Endometrial microvascular endothelial cells (primary cell): Measurements from ENCODE around the gene TAF3. TPM values are rescaled to one million over a fixed set of nuclear protein-coding genes. Genes with fewer than 3 reads are reported as not detected.

Source experiments
- in situ Hi-C: cut with HindIII; loops from 2 replicates; pipeline ENCODE4 v1.10.0; 2017; ENCODE audit warnings: low sequenced_read_pairs, low pct_unique_long_range_greater_than_20kb; ENCODE audit errors: inconsistent ontology term
- total RNA-seq: library from RNA; depleted of rRNA; stranded (reverse); fragments of >200 nt; gene quantifications from one replicate; pipeline ENCODE4 v1.2.3, GENCODE V29; 2015; ENCODE audit errors: inconsistent ontology term

Gene TAF3
- total RNA-seq, 1 donor from 2014 or later = 2.3 TPM

DNA sequence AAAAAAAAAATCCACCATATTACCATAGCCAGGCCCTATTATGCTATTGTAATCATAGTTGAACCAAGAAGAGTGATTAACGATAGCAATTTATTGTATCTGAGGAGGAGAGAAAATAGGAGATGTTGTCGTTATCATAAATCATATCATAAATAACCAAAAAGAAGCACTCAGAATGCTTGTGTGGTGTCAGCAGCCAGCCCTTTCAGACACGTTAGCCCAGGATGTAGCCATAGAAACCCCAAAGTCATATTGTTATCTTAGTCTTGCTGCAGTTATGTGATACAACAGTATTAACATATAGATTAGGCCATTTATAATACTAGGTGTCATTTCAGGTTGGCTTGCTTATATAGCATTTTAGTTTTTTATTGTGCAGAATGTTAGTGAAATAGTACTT lies 134.0 kb downstream of the TAF3 start:
- in situ Hi-C loops = no loop called here

GRCh38 chr10:7953447-7953846 lies 135.1 kb downstream of the TAF3 start:
- in situ Hi-C loops = no loop called here

- in situ Hi-C loops = no loop called here
These were observed 137.1 kb downstream of the TAF3 start for GRCh38 chr10:7955446-7955845.

GRCh38 chr10:7956508-7956907 lies 138.2 kb downstream of the TAF3 start:
- in situ Hi-C loops = no loop called here

- in situ Hi-C loops = no loop called here
These were observed 139.3 kb downstream of the TAF3 start for GRCh38 chr10:7957591-7957990.

- in situ Hi-C loops = no loop called here
These were observed 140.1 kb downstream of the TAF3 start for GRCh38 chr10:7958442-7958841.

- in situ Hi-C loops = no loop called here
These were observed 141.8 kb downstream of the TAF3 start for GRCh38 chr10:7960108-7960507.

DNA sequence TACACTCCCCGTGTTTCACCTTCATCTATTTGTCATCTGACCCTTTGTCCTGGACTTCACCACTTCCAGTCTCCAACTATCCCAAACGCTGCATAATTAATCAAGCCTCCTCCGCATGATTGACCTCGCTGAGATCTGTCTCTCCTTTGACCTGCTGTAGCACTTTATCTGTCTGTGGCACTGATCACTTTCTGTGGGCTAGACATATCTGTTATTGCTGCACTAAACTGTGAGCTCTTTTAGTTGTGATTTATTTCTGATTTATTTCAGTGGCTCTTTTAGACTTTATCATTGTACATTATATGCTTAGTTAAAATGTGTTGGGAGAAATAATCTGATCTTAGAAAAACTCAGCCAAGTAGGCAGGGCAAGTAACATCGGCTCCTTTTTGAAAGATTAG lies 144.3 kb downstream of the TAF3 start:
- in situ Hi-C loops = no loop called here

DNA sequence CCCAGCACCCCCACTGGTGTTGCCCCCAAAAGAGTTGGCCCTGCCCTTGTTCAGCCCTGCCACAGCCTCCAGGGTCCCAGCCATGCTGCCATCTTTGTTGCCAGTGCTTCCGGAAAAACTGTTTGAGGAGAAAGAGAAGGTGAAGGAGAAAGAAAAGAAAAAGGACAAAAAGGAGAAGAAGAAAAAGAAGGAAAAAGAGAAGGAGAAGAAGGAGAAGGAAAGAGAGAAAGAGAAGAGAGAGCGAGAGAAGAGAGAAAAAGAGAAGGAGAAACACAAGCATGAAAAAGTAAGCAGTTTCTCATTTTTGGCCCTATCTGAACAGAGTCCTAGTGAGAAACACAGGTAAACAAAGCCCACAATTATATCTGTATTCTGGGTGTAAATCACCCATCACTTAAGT lies 147.2 kb downstream of the TAF3 start:
- in situ Hi-C loops = no loop called here

DNA sequence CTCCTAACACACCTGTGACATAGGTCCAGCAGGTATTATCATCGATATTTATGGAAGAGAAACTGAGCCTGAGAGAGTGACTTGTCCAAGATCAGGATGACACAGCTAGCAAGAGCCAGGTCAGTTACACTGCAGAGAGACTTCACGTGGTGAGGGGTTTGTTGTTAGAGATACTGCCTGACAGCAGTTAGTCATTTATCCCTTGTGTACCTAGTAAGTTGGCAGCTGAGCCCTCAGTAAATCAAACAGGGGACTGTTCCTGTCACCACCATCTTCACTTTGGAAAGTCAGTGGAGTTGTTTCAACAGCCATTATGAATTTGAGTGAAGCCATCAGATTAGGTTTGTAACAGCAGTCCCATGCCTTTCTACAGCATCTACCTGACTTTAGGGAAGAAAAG lies 148.7 kb downstream of the TAF3 start:
- in situ Hi-C loops = no loop called here

DNA sequence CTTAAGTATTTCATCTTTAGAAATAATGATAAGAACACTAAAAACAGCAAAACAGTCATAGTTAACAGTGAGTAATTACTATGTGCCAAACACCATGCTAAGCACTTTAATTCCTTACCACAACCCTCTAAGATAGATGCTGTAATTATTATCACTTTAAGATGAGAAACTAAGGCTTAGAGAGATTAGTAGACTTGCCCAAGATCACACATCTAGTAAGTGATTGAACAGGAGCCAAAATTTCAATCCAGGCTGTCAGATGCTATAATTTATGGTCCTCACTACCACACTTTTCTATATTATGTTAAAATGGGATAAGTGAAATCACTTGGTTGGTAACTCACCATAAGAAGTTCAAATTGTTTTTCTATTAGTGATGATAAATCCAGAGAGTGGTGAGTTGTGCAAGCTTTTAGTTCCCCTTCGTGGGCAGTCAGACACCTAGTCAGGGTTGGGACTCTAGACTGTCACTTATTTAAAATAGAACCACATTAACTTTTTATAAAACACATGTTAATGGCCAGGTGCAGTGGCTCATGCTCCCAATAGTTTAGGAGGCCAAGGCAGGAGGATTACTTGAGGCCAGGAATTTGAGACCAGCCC lies 150.3 kb downstream of the TAF3 start:
- in situ Hi-C loops = no loop called here

DNA sequence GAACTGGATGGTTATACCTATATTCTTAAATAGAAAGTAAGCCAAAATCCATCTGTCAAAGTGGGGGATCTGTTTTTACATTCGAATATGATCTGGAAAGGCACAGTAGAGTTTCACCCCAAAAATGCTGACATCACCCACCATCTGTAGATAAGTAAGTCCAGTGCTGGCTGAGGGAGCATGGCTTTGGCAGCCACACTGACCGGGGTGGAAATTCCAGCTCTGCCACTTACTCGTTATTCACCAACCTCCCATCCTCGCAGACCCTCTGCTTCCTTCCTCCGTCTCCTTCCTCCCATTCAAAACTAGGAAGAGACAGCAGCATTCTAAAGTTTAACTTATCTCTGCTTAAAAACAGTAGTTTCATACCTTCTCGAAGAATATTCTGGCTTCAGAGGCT lies 151.3 kb downstream of the TAF3 start:
- in situ Hi-C loops = no loop called here

DNA sequence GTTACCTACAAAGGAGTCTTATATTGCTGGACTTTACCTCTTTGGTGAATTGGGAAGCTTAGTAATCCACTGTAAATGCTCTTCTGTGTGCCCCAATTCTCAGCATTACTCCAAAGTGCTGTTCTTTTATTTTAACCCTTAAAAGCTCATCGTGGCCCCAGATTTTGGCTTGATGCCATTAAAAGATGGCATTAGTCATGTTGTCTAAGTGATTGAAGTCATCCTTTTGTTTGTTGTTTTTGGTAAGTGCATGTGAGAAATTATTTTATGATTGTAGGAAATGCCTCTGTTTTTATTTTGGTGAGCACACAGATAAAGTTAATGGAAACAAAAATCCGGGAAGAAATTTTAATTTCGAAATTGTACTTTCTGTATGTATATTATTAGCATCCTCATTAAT lies 153.6 kb downstream of the TAF3 start:
- in situ Hi-C loops = no loop called here

DNA sequence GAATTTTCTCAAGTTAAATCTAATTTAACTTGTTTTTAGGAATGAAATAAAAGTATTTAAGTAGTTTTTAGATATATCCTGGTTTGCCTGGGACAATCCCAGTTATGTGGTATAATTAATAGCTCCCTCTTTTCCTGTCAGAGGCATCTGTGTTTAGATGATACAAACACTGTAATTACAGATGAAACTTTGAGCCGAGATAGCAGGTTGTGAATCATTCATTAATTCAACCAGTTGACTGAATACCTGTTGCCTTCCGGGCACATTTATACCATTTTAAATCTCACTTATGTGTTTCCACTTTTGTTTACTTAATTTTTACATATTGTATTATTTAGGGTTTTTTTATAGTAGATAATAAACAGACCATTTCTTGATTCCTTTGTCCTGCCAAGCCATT lies 154.1 kb downstream of the TAF3 start:
- in situ Hi-C loops = no loop called here

DNA sequence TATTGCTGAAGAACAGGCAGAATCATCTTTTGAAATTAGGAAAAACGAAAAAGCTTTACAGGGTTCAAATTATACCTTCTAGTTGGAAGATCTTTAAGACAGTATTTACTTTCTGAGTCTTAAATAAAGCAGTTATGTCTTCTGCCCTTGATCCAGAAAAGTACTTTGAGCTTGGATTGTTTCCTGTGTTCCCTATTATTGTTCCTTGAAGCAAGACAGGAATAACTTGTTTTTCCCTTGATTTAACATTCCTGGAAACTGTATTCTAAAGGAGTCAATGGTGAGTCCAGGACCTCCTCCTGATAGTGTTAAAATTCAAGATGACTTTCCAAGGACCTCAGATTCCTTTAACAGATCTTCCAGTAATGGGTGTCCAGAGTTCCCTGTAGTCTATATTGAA lies 161.9 kb downstream of the TAF3 start:
- in situ Hi-C loops = no loop called here

DNA sequence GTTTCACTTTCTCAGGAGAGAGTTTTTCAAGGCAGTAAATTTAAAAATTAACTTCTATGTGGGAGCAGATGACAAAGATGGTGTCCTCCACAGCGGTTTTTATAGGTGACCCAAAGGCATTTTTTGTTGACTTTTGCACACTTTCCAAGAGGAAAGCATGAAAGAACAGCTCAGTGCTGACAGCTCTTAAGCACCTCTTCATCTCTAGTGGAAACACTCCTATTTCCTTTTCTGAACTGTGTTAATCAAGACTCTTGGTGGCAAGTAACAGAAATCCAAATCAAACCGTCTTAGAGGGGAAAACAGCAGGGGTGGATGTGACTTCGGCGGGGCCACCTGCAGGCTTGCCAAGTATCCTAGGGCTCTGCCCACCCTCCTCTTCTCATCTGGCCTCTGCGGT lies 164.4 kb downstream of the TAF3 start:
- in situ Hi-C loops = no loop called here

DNA sequence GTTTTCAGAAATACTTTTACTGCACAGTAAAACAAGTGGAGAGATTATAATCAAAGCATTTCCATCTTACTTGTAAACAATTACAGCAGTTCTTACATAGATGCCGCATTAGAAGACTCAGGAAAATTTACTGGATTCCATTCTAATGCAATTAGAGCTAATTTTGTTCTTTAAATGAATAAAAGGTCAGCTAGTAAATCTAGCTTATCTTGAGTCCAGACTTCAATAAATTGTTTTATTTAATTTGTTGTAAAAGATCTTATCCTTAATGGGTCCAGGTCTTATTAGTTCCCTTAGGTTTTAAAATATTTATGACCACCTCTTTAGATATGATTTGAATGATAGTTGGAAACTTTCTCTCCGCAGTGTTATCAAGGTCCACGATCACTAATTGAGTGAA lies 166.0 kb downstream of the TAF3 start:
- in situ Hi-C loops = no loop called here

DNA sequence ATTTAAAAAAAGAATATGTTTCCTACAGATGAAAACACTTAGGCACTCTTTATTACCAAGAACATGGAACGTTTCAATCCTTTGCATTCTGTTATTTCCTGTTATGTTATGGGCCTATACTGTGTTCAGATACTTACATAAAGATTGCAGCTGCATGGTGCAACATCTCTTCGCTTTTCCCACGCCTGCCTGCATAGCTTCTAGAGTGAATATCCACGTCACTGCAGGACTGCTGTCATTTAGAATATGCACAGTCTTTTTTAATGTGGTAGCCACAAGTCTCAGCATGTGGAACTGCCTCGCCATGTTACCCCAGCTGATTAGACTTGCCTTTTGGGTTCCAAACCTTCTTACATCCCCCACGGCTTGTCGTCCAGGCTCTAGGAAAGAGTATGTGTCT lies 166.6 kb downstream of the TAF3 start:
- in situ Hi-C loops = no loop called here

GRCh38 chr10:7986851-7987250 lies 168.5 kb downstream of the TAF3 start:
- in situ Hi-C loops = no loop called here

GRCh38 chr10:7988989-7989388 lies 170.7 kb downstream of the TAF3 start:
- in situ Hi-C loops = no loop called here

DNA sequence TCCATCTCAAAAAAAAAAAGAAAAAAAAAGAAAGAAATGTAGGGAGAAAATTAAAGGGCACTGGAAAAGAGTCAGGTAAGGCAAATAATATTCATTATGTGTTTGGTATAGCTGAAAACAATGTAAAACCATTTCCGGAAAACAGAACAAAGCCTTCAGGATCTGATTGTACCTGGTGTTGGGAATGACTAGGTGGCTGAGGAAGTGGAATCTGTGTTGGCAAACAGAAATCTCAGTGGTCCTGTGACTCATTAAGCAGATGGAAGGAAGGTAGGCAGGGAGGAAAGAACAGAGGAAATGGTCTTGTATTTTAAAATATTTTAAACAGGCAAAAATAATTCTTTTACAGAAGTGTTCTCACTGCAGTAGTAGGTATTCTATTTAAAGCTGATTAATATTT lies 180.5 kb downstream of the TAF3 start:
- in situ Hi-C loops = no loop called here
